Fibroblast of skin of left biceps (primary cell): ENCODE data around the gene PDE9A.

Source experiments
- DNase-seq, 2 experiments: peaks; one replicate each; pipeline ENCODE4 v3.0.0-alpha.2; 2013; ENCODE audit warnings: low read depth in 2 of 2

PDE9A gene

DNA sequence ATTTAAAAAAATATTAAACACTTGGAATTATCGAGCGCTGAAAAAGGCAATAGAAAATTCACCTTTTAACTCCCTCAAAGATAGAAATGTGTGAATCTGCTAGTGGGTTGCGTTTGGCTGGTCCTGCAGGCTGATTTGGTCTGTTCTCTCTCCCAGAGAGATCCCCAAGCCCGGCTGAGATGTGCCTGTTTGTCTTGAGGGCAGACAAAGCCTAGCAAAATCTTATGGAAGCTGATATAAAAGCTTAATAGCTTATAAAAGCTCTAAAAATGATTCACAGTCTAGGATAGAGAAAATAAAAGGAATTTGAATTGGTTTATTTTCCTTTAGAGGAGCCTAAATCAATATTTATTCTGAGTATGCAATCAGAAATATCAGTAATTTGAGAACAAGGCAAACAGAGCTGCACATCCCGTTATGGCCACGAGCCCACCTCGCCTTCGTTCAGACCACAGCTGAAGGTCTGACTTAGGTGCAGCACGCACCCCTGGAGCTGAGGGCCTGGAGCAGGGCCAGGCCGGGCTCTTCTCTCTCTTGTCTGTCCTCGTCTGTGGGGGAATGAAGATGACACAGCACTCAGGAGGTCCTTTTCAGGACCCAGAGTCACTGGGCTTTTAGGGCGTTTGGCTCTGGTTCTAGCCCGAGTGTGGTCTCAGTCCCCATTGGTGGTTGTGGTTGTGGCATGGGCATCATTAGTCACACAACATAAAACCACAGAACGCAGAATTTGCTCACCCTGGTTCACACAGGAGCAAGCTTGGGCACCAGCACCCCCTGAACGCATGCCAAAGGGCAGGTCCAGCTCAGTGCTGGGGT is 18.6 kb downstream of the PDE9A start:
- DNase-seq = no peak

DNA sequence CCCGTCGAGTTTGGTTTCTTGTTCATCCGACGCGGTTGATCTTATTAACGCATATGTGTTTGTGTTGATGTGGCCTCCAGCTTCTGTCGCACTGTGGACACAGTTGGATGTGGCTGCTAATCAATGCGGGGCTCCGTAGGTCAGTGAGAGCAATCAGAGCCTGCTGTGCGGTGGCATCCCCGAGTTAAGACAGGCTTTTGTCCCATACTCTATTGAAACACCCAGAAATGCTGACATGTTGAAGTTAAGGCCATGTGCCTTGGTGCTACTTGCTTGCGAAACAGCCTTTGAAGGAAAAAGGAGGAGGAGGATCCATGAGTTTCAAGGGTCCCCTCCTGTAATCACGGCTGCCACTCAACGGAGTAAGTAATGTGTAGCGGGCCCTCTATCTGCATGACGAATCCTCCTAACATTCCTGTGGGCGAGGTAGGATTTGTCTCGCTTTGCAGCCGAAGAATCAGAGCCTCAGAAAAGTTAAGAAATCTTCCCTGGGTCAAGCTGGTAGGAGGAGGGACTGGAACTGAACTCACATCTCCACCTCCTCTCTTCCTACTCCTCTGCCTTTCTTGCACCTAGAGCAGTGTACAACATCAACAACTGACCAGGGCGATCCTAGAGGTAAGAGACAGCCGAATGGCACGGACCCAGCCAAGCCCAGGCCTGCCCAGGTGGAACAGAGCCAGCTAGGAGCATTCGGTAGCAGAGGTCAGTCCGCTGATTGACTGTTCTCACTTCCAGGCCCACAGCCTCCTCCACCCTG is 19.5 kb downstream of the PDE9A start:
- no peak for DNase-seq

DNA sequence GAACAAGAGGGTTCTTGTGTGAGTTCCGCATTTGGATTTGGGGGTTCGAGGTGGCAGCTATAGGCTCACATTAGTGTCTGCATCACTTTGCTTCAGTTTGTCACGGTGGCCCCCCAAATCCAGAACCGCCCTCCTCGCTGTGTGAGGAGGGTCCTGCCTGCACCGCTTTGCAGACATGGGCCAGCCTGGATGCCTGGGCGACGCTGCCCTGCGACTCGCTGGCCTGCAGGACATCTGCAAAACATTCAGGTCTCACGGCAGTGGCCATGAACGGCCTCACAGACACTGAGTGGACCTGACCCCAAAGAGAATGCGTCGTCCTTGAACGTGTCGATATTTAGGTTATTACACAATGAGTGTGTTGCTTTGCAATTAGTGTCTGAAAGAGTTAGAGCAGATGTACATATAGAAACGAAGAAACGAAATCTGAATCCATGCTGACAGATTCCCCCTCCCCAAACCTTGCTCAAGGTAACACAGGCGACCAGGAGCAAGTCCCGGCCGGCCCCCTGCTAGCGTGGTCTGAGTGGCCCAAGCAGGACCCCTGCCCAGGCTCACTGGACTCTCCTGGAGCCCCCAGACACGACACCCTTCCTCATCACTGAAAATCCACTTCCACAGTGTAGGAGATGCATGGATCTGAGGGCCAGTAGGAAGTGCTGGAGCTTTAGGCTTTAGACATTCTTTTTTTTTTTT is 20.4 kb downstream of the PDE9A start:
- no peak for DNase-seq

DNA sequence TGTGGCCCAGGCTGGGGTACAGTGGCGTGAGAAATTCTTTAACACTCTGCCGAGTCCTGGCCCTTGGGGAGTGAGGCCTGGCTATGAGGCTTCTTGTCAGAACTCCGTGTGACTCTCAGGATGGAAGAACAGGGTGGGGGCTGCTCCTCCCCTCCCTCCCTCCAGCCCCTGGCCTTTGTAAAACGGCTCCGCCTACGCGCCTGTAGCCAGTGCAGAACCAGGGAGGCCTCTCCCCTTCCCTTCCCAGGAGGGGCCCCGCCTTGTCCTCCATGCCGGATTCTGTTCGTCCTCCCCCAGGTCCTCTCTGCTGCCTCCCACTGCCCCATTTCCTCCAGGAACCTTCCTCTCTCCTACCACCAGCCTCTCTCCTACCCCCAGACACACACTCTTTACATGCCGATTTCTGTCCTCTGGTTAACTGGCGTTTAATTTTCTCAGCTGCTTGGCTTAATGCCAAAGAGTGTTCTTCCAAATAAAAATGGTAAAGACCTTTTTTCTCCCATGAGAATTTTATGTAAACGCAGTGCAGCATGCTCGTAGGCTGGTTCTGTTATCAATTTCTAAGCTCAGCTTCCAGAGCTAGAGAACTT is 21.0 kb downstream of the PDE9A start:
- DNase-seq = no peak

DNA sequence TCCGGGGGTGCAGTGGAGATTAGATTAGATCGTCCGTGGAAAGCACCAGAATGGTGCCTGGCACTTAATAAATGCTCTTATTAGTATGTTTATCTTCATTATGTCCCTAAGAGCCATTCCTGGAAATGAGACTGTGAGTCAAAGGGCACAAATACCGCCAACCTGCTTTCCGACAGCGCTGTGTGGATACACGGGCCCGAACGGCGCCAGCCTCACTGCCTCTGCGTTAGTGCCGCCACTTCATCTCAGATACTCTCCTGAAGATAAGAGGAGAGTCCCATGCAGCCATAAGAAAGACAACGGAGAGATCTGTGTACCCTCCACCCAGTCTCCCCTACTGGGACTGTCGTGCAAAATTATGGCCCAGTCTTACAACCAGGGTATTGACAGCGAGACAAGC is 22.0 kb downstream of the PDE9A start:
- no peak for DNase-seq

DNA sequence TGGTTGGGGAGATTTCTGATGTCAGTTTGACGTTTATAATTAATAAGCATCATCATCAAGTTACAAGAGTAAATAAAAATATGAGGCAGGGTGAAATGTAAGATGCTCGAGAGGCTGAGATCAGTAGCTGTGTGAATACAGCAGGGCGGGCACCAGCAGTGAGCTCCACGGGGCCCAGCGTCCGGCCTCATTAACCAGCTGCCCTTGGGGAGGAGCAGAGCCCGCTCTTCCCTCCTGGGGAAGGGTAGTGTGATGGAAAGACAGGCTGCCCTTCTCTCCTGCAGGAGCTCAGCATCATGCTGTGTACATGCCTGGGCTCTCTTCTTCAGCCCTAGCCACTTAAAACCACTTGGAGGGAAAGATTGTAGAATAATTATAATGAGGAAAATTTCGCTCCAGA is 23.4 kb downstream of the PDE9A start:
- no peak for DNase-seq

DNA sequence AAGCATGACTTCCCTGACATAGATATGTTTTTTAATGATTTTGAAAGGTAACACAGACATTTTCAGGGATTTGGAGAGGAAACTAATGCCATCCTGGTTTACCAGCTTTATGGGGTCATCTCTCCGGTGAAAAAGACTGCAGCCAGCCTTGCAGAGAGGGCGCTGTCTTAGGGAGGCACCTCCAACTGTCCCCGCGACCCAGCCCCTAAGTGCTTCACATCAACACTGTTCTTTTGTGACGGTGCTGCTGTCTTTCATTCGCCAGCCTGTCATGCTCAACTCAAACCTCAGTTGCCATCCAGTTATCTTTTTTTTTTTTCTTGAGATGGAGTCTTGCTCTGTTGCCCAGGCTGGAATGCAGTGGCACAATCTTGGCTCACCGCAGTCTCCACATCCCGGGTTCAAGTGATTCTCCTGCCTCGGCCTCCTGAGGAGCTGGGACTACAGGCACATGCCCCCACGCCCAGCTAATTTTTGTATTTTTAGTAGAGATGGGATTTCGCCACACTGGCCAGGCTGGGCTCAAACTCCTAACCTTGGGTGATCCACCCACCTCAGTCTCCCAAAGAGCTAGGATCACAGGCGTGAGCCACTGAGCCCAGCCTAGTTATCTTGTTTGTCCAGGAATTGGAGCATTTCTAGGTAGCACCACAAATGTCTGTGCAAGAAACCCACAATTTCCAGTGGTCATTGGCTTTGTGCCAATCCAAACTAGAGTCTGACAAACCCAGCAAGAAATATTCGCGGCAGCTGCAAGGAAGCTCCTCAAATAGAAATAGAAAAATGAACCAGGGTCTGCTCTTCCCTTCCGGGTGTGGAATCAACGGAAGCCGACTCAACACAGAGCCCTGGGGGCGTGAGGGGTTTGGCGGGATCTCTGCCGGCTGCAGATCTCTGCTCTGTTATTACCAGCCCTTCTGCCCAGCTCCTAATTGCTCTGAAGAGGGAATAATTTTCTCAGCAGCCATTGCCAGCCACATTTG is 24.2 kb downstream of the PDE9A start:
- no peak for DNase-seq

DNA sequence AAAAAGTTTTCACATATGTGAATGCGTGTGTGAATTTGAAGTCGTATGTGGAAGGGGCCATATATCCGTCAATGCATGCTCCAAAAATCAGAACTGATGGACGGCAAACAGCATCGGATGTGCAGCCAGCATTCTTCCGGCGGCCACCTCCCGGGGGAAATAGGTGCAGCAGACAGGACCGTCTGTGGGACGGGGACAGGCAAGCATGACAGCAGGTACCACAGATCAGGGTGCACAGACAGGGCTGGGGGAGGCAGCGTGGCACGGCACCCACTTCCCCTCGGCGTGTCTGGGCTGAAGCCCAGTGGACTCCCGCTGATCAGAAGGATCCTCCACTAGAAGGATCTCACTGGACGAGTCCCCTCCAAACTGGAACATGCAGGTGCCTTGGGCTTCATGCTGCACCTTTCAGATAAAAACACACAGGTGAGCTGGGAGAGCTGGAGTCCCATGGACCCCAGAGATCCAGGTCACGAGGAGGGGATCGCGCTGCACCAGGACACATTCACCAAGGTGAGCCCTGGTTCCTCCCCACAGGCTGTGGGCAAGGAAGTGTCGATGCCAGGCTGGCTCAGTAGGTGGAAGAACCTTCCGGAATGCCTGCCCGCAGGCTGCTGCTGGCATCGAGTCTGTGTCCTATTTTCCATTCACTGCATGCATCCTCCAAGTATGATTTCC is 25.3 kb downstream of the PDE9A start:
- DNase-seq = no peak

DNA sequence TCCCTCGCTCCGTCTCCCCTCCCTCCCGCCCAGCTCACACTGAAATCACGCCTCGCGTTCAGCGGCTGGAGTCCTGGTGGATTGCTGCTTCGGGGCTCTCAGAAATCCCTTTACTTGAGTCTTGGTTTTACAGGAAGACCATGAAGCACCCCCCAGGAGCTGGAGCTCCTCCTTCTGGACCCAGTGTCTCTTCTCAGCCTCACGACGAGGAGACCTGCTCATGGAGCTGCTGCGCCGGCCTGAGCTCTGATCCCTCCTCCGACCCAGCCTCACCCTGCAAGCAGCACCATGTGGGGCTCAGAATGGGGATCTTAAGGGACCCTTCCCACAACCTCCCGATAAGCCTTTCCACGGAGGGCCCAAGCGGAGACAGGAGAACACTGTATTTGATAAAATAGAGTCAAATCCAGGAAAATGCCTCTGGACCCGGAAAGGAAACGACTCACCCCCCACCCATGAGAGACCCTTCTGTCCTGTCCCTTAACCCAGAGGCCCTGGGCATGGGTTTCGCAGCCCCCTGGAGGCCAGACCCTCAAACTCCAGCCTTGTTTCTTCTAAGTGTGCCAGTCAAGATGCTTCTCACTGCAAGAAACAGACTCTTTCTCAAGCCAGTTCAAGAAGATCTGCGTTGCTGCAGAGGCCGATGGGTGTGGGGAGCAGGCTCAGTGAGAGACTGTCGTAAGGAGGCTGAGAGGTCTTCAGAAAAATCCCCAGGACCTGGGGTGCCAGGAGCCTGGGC is 26.1 kb downstream of the PDE9A start:
- DNase-seq = no peak

DNA sequence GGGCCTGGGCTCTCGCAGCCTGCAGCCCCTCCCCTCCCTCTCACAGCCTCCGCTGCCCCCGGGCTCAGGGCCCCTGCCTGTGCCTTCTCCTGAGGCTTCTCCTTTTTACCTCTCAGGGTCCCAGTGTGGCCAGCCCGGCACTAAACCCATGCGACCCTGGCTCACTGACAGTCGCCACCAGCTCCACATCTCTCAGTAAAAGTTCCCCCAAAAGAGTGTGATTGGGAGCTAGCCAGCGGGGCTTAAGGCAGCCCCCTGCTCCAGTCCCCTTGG is 26.6 kb downstream of the PDE9A start:
- no peak for DNase-seq

DNA sequence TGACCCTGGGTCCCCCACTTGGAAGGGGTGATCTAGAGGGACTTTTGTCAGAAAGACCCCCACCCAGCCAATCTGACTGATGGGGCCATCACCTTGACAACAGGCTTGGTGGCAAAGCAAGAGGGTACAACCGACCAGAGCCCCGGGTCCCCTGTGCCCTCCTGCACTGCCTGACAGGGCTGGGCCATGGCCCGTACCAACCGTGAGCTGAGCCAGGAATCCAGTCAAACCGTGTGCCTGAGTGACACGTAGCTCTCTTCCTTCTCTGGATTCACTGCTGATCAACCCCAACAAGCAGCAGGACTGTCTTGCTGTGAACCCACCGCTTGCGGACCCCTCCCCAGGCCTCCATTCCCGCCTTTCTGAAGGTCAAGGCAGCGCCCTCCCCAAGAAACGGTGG is 27.0 kb downstream of the PDE9A start:
- DNase-seq = no peak

DNA sequence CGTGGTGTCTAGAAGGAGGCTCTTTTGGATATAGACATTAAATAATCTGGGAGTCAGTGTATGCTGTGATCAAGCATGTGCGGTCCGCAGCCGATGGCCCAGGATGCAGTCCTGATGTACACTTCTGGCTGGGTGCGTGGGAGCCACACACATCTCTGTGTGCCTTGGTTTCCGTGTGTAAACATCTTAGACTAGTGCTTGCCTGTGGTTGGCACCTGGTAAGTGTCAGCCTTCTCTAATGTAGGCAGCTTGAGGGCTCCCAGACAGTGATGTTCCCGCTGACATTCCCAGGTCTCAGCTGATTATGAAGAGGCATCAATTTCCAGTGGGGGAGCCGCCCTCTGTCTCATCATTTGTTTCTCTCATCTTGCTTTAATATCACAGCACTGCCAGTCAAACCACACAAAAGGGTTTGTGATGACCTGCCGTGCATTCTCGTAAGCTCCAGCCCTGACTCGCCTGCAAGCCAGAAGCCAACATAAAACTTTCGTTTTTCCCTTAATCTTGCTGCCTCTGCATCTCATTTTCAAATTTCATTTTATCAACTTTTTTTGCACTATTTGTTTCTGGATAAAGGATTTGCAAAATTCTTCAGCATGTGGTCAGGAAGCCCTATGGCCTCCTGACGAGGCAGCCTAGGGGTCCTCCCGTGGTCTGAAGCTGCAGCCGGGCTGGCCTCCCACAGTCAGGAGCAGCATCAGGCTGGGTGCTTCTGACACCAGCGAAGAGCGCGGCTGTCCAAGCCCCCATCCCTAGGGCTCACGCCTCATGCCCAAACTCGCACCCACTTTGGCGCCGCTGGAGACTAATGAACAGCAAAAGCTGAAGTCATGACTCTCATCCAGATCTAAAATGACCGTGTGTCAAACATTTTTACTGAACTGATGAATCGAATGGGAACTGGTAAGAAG is 28.1 kb downstream of the PDE9A start:
- DNase-seq = no peak

DNA sequence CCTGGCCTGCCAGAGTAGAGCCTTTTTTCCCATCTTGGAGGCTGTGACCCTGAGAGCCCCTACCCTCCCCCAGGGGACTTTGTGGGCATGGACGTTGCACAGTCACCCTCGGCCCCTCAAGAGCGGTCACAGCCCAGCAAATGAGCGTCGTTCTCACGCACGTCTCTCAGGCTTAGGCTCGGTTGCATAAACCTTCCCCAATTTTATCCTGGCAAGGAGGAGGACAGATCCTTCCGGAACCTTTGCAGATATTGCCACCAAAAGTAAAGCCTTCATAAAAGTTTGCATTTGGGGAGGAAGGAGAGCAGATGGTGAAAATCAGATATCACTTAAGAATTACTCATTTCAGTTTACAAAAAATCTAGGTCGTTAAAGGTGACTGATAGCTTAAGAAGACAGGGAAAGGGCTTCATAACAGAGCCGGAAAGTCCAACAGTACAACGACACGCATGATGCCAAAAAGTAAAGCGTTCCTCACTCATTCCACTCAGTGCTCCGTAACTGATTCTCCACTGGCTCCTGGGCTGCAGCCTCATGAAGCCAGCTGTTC is 29.3 kb downstream of the PDE9A start:
- DNase-seq = no peak

DNA sequence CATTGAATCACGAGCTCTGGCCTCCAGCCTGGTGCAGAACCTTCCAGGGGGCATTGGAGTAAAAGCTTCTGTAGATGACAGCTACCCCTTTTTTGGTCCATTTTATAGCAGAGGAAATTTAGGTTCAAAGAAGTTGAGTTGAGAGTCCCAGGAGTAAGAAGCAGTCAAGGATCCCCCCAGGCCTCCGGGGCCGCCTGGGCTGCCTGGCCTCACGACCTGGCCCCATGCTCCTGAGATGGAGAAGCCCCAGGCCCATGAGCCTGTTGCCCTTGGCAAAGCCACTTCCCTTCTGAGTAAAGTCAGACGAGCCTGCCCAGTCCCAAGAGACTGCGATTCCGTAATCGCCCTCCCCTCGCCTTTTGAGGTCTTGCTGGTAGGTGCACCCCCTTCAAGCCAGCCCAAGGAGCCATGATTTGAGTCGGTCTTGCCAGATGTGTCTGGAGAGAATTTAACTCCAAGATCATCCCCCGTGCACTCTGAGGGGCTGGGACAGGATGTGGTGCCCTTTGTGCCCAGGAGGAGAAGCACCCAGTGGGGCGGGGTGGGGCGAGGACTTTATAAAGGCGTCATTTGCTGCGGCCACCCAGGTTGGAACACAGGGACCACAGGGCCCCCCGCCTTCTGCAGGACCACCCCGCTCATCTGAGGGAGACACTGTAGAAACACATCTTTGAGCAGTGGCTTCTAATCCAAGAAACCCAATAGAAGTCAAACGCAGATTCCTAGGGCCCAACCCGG is 30.1 kb downstream of the PDE9A start:
- no peak for DNase-seq

DNA sequence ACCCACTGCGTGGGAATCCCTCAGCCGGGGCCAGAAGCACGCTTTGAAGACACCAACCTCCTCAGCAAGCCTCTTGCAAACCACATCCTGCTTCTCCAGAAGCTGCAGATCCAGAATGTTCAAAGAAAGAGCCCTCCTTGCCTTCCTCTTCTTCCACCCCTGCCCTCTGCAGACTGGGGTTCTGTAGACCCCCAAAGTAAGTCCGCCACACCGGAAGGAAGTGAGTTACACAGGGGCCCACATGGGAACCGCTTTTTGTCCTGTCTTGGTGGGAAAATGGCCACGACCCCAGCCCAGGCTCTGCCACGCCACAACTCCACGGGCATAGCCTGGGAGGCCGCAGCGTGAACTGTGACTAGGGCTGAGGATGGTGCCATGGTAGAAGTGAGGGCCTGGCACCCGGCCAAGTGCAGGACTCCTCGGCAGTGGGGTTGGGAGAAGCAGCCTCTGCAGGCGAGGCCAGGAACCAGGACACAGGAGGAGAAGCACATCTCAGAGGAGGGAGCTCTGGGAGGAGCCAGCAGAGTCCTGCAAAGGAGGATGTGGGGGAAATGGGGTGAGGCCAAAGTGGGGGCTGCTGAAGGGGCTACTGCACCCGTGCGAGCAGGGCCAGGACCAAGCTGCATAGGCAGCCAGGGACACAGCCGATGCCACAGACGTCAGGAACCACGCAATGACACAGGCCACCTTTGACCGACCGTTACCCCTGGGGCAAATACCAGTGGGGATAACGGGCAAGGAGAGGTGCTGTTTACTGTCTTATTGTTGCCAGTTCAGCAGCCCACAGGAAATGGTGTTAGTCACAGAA is 30.9 kb downstream of the PDE9A start:
- no peak for DNase-seq

DNA sequence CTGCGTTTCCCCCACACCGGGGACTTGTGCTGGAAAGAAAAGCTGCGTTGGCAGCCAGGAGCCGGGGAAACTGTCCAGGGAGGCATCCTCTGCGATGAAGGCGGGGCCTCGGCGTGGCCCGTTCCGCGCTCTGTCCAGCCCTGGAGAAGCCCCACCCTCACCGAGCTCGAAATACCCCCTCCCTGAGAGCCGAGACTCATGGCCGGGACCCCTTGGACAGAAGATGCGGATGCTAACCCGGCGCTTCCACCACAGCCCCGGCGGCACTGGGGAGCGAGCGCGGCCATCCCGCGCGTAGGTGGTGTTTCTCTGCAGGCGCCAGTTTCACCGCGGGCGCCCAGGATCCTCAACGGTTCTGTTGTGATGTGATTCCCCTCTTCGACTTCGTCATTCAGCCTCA is 31.6 kb downstream of the PDE9A start:
- DNase-seq = no peak

DNA sequence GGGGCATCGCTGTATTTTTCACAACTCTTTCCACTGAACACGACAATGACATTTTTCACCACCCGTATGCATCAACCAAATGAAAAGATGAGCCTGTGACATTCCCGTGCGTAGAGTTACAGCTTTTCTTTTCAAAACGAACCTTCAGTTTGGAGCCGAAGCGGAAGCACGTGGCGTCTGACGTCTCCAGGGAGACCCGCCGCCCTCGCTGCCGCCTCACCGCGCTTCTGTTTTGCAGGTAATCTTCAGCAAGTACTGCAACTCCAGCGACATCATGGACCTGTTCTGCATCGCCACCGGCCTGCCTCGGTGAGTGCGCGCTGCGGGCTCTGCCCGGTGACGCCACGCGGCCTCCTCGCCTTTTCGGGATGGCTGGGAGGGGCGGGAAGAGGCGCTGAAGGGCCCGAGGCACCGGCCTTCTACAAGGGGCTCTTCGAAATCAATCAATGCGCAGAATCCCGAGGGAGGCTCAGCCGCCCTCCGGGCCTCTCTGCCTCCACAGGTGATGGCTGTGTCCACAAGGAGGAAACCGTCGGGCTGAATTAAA is 32.6 kb downstream of the PDE9A start:
- no peak for DNase-seq
